ENCODE results near the gene GORAB.

GRCh38 chr1:170601866-170602265 lies 69.9 kb downstream of the GORAB start:
- no peak for TF ChIP-seq MEF2D (CRISPR knock-in tag; IDR thresholded peaks at IDR 0.05)
- no peak for TF ChIP-seq UBTF (CRISPR knock-in tag; IDR thresholded peaks at IDR 0.05)
- TF ChIP-seq SIN3A (IDR thresholded peaks at IDR 0.05; ENCODE audit: borderline replicate concordance, low read depth, low read length), result no peak
- TF ChIP-seq CTCF (CRISPR knock-in tag; IDR thresholded peaks at IDR 0.05), result no peak
- TF ChIP-seq XRCC5 (optimal IDR thresholded peaks at IDR 0.05; ENCODE audit: low read length), result no peak
- no peak for TF ChIP-seq GABPA (IDR thresholded peaks at IDR 0.05; ENCODE audit: low read depth, low read length)
- no peak for TF ChIP-seq GABPA (CRISPR knock-in tag; IDR thresholded peaks at IDR 0.05; ENCODE audit: low read depth)
- TF ChIP-seq ATF3 (CRISPR knock-in tag; IDR thresholded peaks at IDR 0.05), result no peak
- no peak for TF ChIP-seq MXD3 (CRISPR knock-in tag; IDR thresholded peaks at IDR 0.05)
- no peak for TF ChIP-seq ISL2 (CRISPR knock-in tag; IDR thresholded peaks at IDR 0.05)
- no peak for TF ChIP-seq ZFP90 (CRISPR knock-in tag; IDR thresholded peaks at IDR 0.05; ENCODE audit: borderline replicate concordance)
- TF ChIP-seq POLR2A (IDR thresholded peaks at IDR 0.05; ENCODE audit: insufficient read depth in 1 of 2, low read depth in 2 of 2, low read length in 2 of 2), result no peak
- TF ChIP-seq ZNF3 (CRISPR knock-in tag; IDR thresholded peaks at IDR 0.05), result no peak
- TF ChIP-seq ZNF558 (CRISPR knock-in tag; IDR thresholded peaks at IDR 0.05; ENCODE audit: borderline replicate concordance), result no peak
- TF ChIP-seq EZH2 (conservative IDR thresholded peaks at IDR 0.05; ENCODE audit: low read depth, low read length), result no peak

All from HepG2 (cell line).